HepG2 (cell line): ENCODE data around the gene MYEOV.

Source experiments
- CBX5 ChIP-seq: sonication (generic); formaldehyde crosslinking; IDR thresholded peaks from 2 replicates; pipeline ENCODE4 v1.4.0; 2020; ENCODE audit warnings: missing genetic modification reagents, borderline replicate concordance
- TAF15 ChIP-seq: fragments of 200-400 bp; formaldehyde crosslinking; IDR thresholded peaks from one replicate; pipeline ENCODE4 v1.6.1; 2018; ENCODE audit warnings: mild to moderate bottlenecking, low read depth, low read length; ENCODE audit not compliant: poor library complexity, severe bottlenecking
- TCF7L2 ChIP-seq: IDR thresholded peaks from 2 replicates; pipeline ENCODE4 v1.6.1; 2011; ENCODE audit warnings: mild to moderate bottlenecking, low read depth, low read length, moderate library complexity

DNA sequence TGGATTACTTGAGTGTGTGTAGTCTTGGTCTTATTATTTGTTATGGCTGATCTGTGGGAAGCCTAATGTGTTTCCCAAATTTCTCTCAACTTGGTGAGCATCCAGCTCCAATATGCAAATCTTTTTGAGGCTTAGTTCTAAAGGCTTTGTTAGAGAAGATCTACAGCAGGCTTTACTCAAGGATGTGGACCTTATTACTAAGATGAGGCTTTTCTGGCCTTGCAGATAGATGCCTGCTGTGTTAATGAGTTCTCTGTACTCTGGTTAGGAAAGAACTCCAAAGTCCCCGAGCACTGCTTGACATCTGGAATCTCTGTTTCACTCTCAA is 24.1 kb downstream of the MYEOV start:
- TF ChIP-seq CBX5 (CRISPR knock-in tag) (no peak), TCF7L2 (no peak), TAF15 (no peak)
